Gastroesophageal sphincter (tissue), 4 donors: Measurements from ENCODE around the gene ISYNA1. TPM values are rescaled to one million over a fixed set of nuclear protein-coding genes. Genes with fewer than 3 reads are reported as not detected.

Experiments used
- ATAC-seq: fragments of 150-250 bp; one replicate; pipeline ENCODE4 v1.9.1; 2016; ENCODE audit warnings: mild to moderate bottlenecking, moderate library complexity
- H3K27ac ChIP-seq, 4 donors: fragments of 200-600 bp; sonication (generic) in 3 of 4; 1 replicate in 3 of 4; 2 replicates in 1 of 4; pipeline ENCODE4 v1.5.1; 2016 to 2019
- H3K27me3 ChIP-seq: fragments of 200-600 bp; sonication (generic); one replicate; pipeline ENCODE4 v1.5.1; 2019
- H3K36me3 ChIP-seq, 2 donors: fragments of 200-600 bp; sonication (generic); one replicate each; pipeline ENCODE4 v1.5.1; 2019; ENCODE audit warnings: control low read depth in 1 of 2
- H3K4me1 ChIP-seq, 3 donors: fragments of 200-600 bp; sonication (generic); 1 replicate in 2 of 3; 2 replicates in 1 of 3; pipeline ENCODE4 v1.5.1; 2016 to 2019; ENCODE audit warnings: control low read depth in 2 of 3
- H3K4me3 ChIP-seq, 2 donors: fragments of 200-600 bp; sonication (generic); one replicate each; pipeline ENCODE4 v1.5.1; 2019; ENCODE audit warnings: mild to moderate bottlenecking in 1 of 2, moderate library complexity in 1 of 2
- H3K9me3 ChIP-seq, 3 donors: fragments of 200-600 bp; sonication (generic); one replicate each; pipeline ENCODE4 v1.5.1; 2017 to 2019; ENCODE audit warnings: control low read depth in 2 of 3
- EP300 ChIP-seq: sonication (generic); formaldehyde crosslinking; IDR thresholded peaks from one replicate; pipeline ENCODE4 v1.6.1; 2017; ENCODE audit warnings: antibody characterized with exemption, mild to moderate bottlenecking
- POLR2A ChIP-seq, 2 donors: fragments of 450-650 bp; IDR thresholded peaks; one replicate each; pipeline ENCODE4 v1.6.1; 2017; ENCODE audit warnings: antibody characterized with exemption in 2 of 2, mild to moderate bottlenecking in 2 of 2, moderate library complexity in 1 of 2
- POLR2AphosphoS5 ChIP-seq: sonication (generic); formaldehyde crosslinking; IDR thresholded peaks from one replicate; pipeline ENCODE4 v1.6.1; 2017; ENCODE audit warnings: antibody characterized with exemption
- WGBS, 2 donors: methylation state at CpG; one replicate each; pipeline ENCODE4 v1.1.5; 2018; ENCODE audit warnings: low coverage in 1 of 2; 5-methylcytosine and 5-hydroxymethylcytosine counted together
- total RNA-seq, 4 donors: library from RNA; depleted of rRNA; stranded (reverse); fragments of >200 nt; gene quantifications; one replicate each; pipeline ENCODE4 v1.1.0, GENCODE V29; 2016
- TF ChIP-seq, protein P1 (sequence below), 4 experiments: fragments of 200-600 bp in 2 of 4; fragments of 450-650 bp in 2 of 4; sonication (generic) in 1 of 4; IDR thresholded peaks; one replicate each; pipeline ENCODE4 v1.5.1; 2017 to 2019; ENCODE audit warnings: antibody characterized with exemption in 4 of 4, mild to moderate bottlenecking in 2 of 4, moderate library complexity in 2 of 4

The ISYNA1 gene
- total RNA-seq, 4 donors from 2014 or later, result 15.2 to 31.6 (median 19.8) TPM

DNA sequence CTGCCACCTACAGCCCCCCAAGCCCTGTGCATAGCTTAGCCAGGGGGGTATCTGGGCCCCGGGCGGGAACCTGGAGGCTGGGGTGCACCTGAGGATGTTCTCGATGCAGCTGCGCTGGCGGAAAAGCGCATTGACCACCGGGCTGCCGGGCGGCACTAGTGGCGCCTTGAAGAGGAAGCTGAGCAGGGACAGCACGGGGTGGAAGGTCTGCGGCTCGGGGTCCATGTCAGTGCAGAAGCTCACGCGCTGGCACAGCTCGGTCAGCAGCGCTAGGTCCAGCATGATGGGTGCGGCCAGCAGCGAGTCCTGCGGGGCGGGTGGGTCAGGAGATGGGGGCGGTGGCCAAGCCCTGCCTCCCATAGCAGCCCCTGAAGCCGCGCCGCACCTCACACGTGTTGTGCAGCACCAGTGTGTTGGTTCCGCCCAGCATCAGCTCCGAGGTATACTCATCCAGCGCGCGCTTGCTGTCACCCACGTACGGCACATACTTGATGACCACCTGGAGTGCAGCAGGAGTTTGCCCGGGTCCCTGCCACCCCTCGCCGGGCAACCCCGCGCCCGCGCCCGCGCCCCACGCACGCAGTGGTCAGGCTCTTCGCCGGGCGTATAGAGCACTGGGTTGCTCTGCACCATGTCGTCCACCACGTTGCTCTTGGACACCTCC lies 2.6 kb downstream of the ISYNA1 start:
- Histone ChIP-seq H3K36me3 (peaks cover 0 to 13% of the 10 kb centered on the region in 2 donors), H3K9me3 (no peaks in the 10 kb centered on the region), H3K27me3 (no peaks in the 10 kb centered on the region), H3K4me3 (no peak overlapping the region), H3K27ac (no peak overlapping the region), H3K4me1 (peaks cover 0 to 88% (median 29%) of the 10 kb centered on the region in 3 donors)
- TF ChIP-seq POLR2AphosphoS5, result no peak
- ATAC-seq, result no peak
- 96% methylated on average over 19 of the region's 49 CpGs; no CpG with 5 or more reads in 1 of the 2 donors for WGBS, 2 donors

DNA sequence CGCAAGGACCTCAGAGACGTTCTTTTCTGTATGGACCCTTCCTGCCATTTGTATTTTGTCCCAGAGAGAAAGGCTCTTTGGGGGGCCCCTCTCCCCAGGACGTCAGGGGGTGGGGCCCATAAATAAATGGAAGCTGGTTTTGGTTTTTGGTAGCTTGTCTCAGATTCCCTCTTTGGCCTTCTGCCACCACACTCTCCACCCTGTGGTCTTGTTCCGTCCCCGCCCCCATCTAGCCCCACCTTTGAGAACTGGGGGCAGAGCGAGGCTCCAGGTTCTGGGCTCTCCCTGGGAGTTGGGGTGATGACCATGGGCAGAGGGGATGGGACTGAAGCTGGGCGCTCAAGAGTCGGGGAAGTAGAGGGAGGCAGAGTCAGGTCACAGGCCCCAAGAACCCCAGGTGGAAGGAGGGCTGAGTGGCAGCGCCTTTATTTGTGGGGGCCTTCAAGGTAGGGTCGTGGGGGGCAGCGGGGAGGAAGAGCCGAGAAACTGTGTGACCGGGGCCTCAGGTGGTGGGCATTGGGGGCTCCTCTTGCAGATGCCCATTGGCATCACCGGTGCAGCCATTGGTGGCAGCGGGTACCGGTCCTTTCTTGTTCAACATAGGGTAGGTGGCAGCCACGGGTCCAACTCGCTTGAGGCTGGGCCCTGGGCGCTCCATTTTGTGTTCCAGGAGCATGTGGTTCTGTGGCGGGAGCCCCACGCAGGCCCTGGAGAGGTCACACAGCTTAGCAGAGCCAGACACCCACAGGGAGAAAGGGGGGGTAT lies 3.3 kb downstream of the ISYNA1 start:
- peak overlapping the region in 3 of 4 donors; percentile 79 to 82 (median 80) for H3K27ac ChIP-seq
- H3K27me3 ChIP-seq, result no peaks in the 10 kb centered on the region
- peak overlapping the region in 1 of 2 donors; percentile 63 for H3K4me3 ChIP-seq
- H3K9me3 ChIP-seq, result no peaks in the 10 kb centered on the region
- 42% methylated on average over 3 of the region's 21 CpGs; no CpG with 5 or more reads in 1 of the 2 donors for WGBS, 2 donors
- peaks cover 0 to 13% of the 10 kb centered on the region in 2 donors for H3K36me3 ChIP-seq
- no peak for ATAC-seq
- TF ChIP-seq, protein P1, sequence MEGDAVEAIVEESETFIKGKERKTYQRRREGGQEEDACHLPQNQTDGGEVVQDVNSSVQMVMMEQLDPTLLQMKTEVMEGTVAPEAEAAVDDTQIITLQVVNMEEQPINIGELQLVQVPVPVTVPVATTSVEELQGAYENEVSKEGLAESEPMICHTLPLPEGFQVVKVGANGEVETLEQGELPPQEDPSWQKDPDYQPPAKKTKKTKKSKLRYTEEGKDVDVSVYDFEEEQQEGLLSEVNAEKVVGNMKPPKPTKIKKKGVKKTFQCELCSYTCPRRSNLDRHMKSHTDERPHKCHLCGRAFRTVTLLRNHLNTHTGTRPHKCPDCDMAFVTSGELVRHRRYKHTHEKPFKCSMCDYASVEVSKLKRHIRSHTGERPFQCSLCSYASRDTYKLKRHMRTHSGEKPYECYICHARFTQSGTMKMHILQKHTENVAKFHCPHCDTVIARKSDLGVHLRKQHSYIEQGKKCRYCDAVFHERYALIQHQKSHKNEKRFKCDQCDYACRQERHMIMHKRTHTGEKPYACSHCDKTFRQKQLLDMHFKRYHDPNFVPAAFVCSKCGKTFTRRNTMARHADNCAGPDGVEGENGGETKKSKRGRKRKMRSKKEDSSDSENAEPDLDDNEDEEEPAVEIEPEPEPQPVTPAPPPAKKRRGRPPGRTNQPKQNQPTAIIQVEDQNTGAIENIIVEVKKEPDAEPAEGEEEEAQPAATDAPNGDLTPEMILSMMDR (IDR thresholded peaks at IDR 0.05), result no peak
- TF ChIP-seq POLR2A (IDR thresholded peaks at IDR 0.05) (no peak), EP300 (no peak), POLR2AphosphoS5 (no peak)
- H3K4me1 ChIP-seq, result peaks cover 0 to 91% (median 33%) of the 10 kb centered on the region in 3 donors

DNA sequence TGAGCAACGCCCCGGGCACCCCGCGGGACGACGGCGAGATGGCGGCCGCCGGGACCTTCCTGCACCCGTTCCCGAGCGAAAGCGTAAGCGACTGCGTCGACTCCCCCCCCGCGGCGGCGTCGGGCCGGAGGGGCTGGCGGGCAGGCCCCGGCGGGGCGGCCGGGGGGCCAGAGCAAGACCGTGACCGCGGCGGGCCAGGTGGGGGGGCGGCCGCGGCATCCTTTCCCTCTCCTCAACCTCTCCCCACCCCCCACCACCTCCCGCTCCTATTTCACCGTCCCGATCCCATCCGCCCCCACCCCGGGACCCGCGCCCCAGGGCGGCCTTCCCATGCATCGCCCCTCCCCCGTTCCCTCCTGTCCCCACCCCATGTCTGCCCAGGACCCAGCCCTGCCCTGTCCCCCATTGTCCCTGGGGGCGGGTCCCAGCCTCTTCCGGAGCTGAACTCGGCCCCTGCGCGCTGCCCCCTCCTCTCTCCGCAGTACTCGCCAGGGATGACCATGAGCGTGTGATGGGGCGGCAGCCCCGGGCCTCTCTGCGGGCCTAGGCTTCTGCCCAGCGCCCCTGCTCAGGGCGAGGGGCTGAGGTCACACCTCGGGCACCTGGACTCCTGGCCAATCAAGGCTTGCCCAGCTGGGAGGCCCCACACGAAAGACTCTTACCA lies 4.1 kb downstream of the ISYNA1 start:
- no CpG with 5 or more reads among the region's 60 CpGs for WGBS, 2 donors
- H3K27me3 ChIP-seq, result no peaks in the 10 kb centered on the region
- ATAC-seq, result no peak

DNA sequence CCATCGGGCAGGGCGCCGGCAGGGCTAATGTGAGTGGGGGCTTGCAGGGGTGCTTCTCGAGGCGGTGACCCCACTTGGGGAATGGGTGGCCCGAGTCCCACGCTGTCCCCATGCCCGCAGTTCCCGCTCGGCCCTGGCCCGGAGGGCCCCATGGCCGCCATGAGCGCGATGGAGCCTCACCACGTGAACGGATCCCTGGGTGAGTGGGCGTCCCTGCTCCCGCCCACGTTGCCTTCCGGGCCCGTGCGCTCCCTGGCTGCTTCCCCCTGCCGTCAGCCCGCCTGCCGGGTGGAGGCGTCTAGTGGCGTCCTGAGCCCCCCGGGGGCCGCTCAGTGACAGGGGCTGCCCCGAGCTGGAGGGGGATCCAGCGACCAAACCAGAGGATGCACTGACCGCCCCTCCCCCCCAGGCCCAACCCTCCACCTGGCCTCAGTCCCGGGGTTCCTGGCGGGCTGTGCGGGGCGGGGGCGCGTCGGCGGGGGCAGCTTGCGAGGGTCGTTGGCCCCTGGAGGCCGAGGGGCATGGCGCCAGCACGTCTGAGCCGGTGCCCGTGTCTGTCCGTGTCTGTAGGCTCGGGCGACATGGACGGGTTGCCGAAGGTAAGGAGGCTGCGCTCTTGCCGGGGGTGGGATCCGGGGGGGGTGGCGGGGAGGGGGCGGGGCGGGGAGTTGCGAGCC lies 4.8 kb downstream of the ISYNA1 start:
- TF ChIP-seq POLR2AphosphoS5 (no peak), EP300 (no peak), POLR2A (IDR thresholded peaks at IDR 0.05) (no peak)
- TF ChIP-seq, protein P1 (IDR thresholded peaks at IDR 0.05), result no peak
- no peaks in the 10 kb centered on the region for H3K27me3 ChIP-seq
- peaks cover 0 to 13% of the 10 kb centered on the region in 2 donors for H3K36me3 ChIP-seq
- H3K9me3 ChIP-seq, result no peaks in the 10 kb centered on the region
- H3K4me1 ChIP-seq, result peaks cover 0 to 91% (median 38%) of the 10 kb centered on the region in 3 donors
- no peak for ATAC-seq
- peak overlapping the region in 3 of 4 donors; percentile 79 to 82 (median 80) for H3K27ac ChIP-seq
- WGBS, 2 donors, result no CpG with 5 or more reads among the region's 59 CpGs
- peak overlapping the region; percentile 18 to 63 for H3K4me3 ChIP-seq

More for the DNA sequence above, 4.1 kb downstream of the ISYNA1 start:
- H3K36me3 ChIP-seq, result peaks cover 0 to 13% of the 10 kb centered on the region in 2 donors
- TF ChIP-seq POLR2A (IDR thresholded peaks at IDR 0.05), result no peak
- no peak for TF ChIP-seq POLR2AphosphoS5
- TF ChIP-seq EP300, result no peak
- TF ChIP-seq, protein P1 (IDR thresholded peaks at IDR 0.05), result no peak
- H3K27ac ChIP-seq, result peak overlapping the region in 3 of 4 donors; percentile 79 to 82 (median 80)
- no peaks in the 10 kb centered on the region for H3K9me3 ChIP-seq
- H3K4me1 ChIP-seq, result peaks cover 0 to 91% (median 38%) of the 10 kb centered on the region in 3 donors
- H3K4me3 ChIP-seq, result peak overlapping the region; percentile 18 to 63
